ENCODE data around the gene P2RX7.

P2RX7 gene

DNA sequence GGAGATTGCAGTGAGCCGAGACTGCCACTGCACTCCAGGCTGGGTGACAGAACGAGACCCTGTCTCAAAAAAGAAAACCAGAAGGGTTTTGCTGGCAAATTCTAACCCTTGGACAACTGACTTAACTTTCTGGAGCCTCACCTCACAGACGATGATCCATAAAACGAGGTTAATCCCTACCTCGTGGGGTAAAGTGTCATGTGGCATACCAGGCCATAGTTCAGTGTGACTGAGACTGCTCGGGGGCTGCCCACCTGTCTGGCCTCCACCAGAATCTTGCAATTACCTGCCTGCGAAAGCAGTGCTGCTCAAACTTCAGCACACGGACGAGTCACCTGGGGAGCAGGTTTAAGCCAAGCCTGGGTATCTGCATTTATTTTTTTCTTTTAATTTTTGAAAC, 104.1 kb downstream of the P2RX7 start:
- DNase-seq: no peak

DNA sequence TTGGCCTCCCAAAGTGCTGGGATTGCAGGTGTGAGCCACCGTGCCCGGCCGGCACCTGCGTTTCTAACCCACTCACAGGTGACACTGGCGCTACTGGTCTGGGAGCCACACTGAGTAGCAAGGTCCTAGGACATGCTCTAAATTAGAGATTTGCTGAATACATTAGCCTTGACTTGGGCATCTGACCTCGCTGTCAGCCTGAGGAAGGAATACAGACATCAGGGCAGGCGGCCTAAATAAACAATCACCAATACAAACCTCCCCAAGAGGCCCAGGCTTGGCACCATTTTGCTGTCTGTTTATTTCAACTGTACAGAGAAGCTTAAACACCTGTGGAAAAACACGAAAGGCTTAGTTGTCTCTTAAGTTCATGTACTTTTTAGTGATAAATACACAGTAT, 104.7 kb downstream of the P2RX7 start:
- peak; percentile 17 for DNase-seq
